Hair follicular keratinocyte (primary cell): ENCODE measurements around the gene PHTF1. TPM values are rescaled to one million over a fixed set of nuclear protein-coding genes. Genes with fewer than 3 reads are reported as not detected.

ENCODE experiments used
- total RNA-seq: library from RNA; depleted of rRNA; stranded (reverse); fragments of >200 nt; gene quantifications from 2 replicates; pipeline ENCODE4 v1.2.3, GENCODE V29; 2015

The PHTF1 gene
- 7.9 and 10.6 TPM in 2 replicates for total RNA-seq

DNA sequence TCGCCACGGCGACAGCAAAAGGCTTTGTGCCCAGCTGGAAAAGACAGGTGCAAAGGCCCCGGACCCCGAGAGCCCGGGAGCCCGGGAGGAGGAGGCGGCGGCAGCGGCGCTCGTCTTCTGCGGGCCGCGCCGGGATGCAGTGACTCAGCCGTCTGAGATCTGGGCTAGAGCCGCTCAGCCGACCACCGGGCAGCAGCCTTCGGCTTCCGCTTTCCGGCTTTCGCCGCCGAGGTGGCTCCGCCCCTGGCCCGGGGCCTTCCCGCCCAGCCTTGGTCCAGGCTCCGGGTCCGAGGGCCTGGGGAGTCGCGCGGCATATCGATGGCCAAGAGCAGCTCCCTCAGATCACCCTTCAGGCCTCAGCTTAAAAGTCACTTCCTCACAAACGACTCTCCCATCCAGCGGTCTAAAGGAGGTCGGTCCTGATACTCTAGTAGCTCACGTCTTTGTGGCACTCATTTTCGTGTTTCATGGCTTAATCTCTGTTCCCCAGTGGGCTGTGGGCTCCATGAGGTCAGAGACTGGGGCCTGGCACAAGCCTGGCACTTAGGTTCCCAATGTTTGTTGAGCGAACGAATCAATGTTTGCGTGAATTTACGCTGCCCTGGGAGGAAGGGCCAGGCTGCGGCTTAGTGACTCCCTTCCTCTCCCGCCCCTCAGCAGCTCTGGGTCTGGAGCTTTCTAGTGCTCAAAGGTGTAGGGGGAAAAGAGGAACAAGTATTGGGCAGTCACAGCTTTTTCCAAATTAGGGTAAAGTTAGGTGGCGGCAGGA is at the start of gene PHTF1:
Gene PHTF1 (minus strand): TSS at position 154 of the 769 bp plus-strand sequence. CDS start 783 bp downstream, outside the sequence.

Other genes starting within 250 kb of the PHTF1 start
- 9.0 and 9.5 TPM in 2 replicates for gene RSBN1, start 53.0 kb upstream of the PHTF1 start, total RNA-seq
- gene PTPN22, start 112.2 kb upstream of the PHTF1 start, total RNA-seq: 0.23 and 0.39 TPM in 2 replicates
- not detected in 2 replicates for gene BCL2L15, start 128.1 kb upstream of the PHTF1 start, total RNA-seq
- 13.5 and 17.2 TPM in 2 replicates for gene AP4B1, start 145.3 kb upstream of the PHTF1 start, total RNA-seq
- 6.1 and 10.6 TPM in 2 replicates for gene DCLRE1B, start 145.8 kb upstream of the PHTF1 start, total RNA-seq
- gene HIPK1, start 169.8 kb upstream of the PHTF1 start, total RNA-seq: 14.2 and 15.1 TPM in 2 replicates
- 0.31 and 1.4 TPM in 2 replicates for gene OLFML3, start 220.0 kb upstream of the PHTF1 start, total RNA-seq